Thymus (tissue), 11 donors: ENCODE measurements around the gene GSTA4. TPM values are rescaled to one million over a fixed set of nuclear protein-coding genes. Genes with fewer than 3 reads are reported as not detected.
"Not testable (repeated sequence)": the region's sequence is repeated elsewhere in the genome, so short reads cannot be mapped to it uniquely, and the experiment has no call there.

Source experiments
- DNase-seq, 9 donors: peaks; one replicate each; pipeline ENCODE4 v3.0.0-alpha.2; 2013; ENCODE audit warnings: low spot score in 9 of 9, low read depth in 6 of 9, missing footprints in 1 of 9
- H3K27ac ChIP-seq, 2 donors: one replicate each; pipeline ENCODE4 v1.5.1; 2013; ENCODE audit warnings: control low read depth in 1 of 2, low read depth in 1 of 2, low read length in 1 of 2, mild to moderate bottlenecking in 1 of 2, moderate library complexity in 1 of 2
- H3K27me3 ChIP-seq, 2 donors: one replicate each; pipeline ENCODE4 v1.5.1; 2013; ENCODE audit warnings: low read length in 1 of 2; ENCODE audit not compliant: control insufficient read depth in 2 of 2, insufficient read depth in 1 of 2
- H3K36me3 ChIP-seq, 2 donors: one replicate each; pipeline ENCODE4 v1.5.1; 2013; ENCODE audit warnings: low read length in 1 of 2, mild to moderate bottlenecking in 1 of 2, moderate library complexity in 1 of 2; ENCODE audit not compliant: control insufficient read depth in 2 of 2, insufficient read depth in 2 of 2
- H3K4me1 ChIP-seq, 2 donors: one replicate each; pipeline ENCODE4 v1.5.1; 2013; ENCODE audit warnings: low read length in 2 of 2; ENCODE audit not compliant: control insufficient read depth in 2 of 2, insufficient read depth in 2 of 2
- H3K4me3 ChIP-seq, 2 donors: one replicate each; pipeline ENCODE4 v1.5.1; 2013; ENCODE audit warnings: low read length in 2 of 2, control low read depth in 1 of 2, mild to moderate bottlenecking in 1 of 2
- H3K9me3 ChIP-seq, 2 donors: one replicate each; pipeline ENCODE4 v1.5.1; 2013; ENCODE audit warnings: low read length in 1 of 2, mild to moderate bottlenecking in 1 of 2; ENCODE audit not compliant: control insufficient read depth in 2 of 2, insufficient read depth in 1 of 2
- WGBS: extraction: QIAGEN DNeasy Blood & Tissue Kit; methylation state at CpG from one replicate; pipeline ENCODE4 v1.1.7; 2013; 5-methylcytosine and 5-hydroxymethylcytosine counted together
- polyA plus RNA-seq: library from polyadenylated mRNA; stranded (reverse); fragments of 200-250 nt; gene quantifications from one replicate; pipeline ENCODE4 v1.2.3, GENCODE V29; 2013
- total RNA-seq: library from RNA; stranded (reverse); fragments of 120-200 nt; gene quantifications from one replicate; pipeline ENCODE4 v1.2.4, GENCODE V29; 2013
- donor health status: healthy.

Gene GSTA4
- total and polyA plus RNA-seq, 2 donors: 11.5 to 29.3 TPM

DNA sequence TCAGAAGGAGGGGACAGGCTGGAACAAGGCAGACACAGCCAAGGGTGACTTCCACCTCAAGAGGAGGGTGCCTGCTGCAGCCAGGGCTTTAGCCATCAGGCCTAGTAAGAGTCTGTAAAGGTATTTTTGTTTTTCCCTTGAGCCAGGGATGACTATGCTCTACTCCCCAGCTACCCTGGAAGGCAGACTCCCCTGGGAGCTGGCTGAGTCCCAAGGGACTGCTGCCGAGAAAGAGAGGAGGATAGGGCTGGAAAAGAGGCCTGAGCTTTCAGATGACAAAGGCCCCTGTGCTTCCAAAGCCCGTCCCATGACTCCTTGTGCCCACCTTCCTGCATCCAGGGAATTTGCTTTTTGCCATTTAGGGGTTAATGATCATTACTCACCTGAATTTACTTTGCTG lies 14.0 kb upstream of the GSTA4 start:
- DNase-seq: no peak
- peaks cover 54 to 77% of the 10 kb centered on the region in 2 donors for H3K36me3 ChIP-seq

DNA sequence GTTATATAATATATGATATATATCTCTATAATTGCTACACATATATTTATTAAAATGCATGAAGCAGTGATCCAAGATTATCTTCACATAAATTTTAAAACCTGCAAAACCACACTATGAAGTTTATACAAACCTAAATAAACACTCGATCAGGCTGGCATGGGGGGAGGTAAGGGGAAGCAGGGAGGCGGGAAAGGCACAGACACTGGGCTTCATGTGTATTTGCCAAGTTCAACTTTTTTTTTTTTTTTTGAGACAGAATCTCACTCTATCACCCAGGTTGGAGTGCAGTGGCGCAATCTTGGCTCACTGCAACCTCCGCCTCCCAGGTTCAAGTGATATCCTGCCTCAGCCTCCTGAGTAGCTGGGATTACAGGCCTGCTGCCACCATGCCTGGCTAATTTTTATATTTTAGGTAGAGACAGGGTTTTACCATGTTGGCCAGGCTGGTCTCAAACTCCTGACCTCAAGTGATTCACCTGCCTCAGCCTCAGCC lies 13.2 kb upstream of the GSTA4 start:
- H3K27ac ChIP-seq, H3K4me3 ChIP-seq, H3K4me1 ChIP-seq, H3K27me3 ChIP-seq, DNase-seq, H3K9me3 ChIP-seq: not testable (repeated sequence)
- H3K36me3 ChIP-seq: peaks cover 48 to 76% of the 10 kb centered on the region in 2 donors
- WGBS: 99% methylated on average over 4 of the region's 4 CpGs

More for the DNA sequence above, 14.0 kb upstream of the GSTA4 start:
- Histone ChIP-seq H3K9me3 (no peaks in the 10 kb centered on the region), H3K27ac (no peak overlapping the region), H3K4me3 (no peak overlapping the region), H3K27me3 (no peaks in the 10 kb centered on the region), H3K4me1 (no peaks in the 10 kb centered on the region)
- 98% methylated on average over 2 of the region's 2 CpGs for WGBS

DNA sequence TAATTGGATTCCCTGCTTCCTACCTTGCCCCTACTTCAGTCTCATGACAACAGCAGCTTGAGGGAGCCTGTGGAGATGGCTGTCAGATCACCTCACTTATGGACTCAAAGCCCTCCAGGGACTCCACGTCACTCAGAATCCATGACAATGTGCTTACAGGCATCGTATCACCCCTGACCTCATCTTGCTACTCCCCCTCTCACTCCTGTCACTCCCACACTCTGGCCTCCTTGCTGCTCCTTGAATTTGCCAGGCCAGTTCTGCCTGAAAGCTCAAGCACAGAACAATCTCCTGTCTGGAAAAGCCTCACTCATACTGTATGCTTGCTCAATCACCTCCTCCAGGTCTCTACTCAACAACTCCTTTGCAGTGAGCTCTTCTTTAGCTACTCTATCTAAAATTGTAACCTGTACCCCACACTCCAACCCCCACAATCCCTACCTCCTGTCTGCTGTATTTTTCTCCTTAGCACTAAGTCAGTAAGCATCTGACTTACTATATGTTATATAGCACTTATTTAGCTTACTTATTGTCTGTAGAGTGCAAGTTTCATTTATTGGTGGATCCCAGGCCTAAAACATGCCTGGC lies 10.7 kb upstream of the GSTA4 start:
- Histone ChIP-seq H3K4me1 (no peaks in the 10 kb centered on the region), H3K4me3 (no peak overlapping the region), H3K36me3 (peaks cover 33 to 53% of the 10 kb centered on the region in 2 donors), H3K9me3 (no peaks in the 10 kb centered on the region), H3K27me3 (no peaks in the 10 kb centered on the region), H3K27ac (no peak overlapping the region)
- WGBS: 95% methylated on average over 2 of the region's 2 CpGs
- DNase-seq: no peak

DNA sequence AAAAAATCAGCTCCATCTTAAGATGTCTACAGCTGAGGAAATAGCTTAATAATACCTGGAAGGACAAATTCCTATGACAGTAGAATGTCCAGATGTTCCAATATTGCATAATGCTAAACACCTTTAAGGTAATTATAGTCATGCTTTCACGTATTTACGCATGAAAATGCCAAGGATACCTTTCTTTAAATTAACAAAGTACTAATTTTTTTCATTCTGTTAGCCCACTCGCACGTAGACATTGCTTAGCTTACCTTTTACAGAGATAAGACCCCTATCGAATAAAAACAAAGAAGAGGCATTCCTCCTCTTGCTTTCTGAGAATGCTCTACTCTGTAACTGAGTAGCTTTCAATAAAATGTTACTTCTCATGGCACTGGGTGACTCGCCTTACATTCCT lies 4.4 kb upstream of the GSTA4 start:
- peaks cover 0 to 7% of the 10 kb centered on the region in 2 donors for H3K4me1 ChIP-seq
- no peaks in the 10 kb centered on the region for H3K9me3 ChIP-seq
- H3K27ac ChIP-seq: no peak overlapping the region
- H3K36me3 ChIP-seq: peaks cover 0 to 7% of the 10 kb centered on the region in 2 donors
- H3K27me3 ChIP-seq: peaks cover 0 to 5% of the 10 kb centered on the region in 2 donors
- H3K4me3 ChIP-seq: no peak overlapping the region
- no peak for DNase-seq
- WGBS: 96% methylated on average over 6 of the region's 6 CpGs

DNA sequence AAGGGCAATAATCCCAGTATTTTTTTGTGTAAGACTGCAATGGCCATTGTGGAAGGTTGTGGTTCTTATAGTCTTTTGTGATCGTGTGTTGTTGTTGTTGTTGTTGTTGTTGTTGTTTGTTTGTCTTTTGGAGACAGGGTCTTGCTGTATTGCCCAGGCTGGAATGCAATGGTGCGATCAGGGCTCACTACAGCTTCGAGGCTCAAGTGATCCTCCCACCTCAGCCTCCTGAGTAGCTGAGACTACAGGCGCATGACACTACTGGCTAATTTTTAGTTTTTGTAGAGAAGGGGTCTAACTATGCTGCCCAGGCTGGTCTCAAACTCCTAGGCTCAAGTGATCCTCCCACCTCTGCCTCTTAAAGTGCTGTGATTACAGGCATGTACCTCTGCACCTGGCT lies 3.5 kb upstream of the GSTA4 start:
- no peak overlapping the region for H3K27ac ChIP-seq
- H3K4me1 ChIP-seq: peaks cover 0 to 12% of the 10 kb centered on the region in 2 donors
- peaks cover 4 to 14% of the 10 kb centered on the region in 2 donors for H3K27me3 ChIP-seq
- H3K36me3 ChIP-seq: peaks cover 0 to under 1% of the 10 kb centered on the region in 2 donors
- no peaks in the 10 kb centered on the region for H3K9me3 ChIP-seq
- WGBS: 97% methylated on average over 4 of the region's 4 CpGs
- no peak overlapping the region for H3K4me3 ChIP-seq
- DNase-seq: no peak

DNA sequence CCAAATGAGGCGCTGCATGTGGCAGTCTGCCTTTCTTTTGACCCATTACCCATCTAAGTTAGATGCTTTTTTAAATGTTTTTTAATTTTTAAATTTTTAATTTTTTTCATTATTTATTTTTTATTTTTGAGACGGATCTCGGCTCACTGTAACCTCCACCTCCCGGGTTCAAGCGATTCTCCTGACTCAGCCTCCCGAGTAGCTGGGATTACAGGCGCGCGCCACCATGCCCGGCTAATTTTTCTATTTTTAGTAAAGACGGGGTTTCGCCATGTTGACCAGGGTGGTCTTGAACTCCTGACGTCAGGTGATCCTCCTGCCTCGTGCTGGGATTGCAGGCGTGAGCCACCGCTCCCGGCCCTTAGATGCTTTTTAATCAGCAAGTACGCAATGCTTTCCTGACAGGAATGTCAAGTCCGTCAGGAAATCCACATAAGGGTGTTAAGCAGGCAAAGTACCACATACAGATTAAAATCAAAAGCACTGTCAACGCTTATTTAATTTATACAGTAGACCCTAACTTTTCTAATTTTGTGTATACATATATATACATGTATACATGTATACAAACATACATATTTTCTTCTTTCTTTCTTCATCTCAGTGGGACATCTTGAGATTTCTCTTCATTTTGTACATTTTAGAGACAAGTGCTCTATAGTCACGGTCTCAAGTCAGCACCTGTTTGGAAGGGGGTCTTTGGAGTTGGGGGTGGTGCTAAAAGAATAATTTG lies 995 bp upstream of the GSTA4 start:
- Histone ChIP-seq H3K4me3 (peak overlapping the region; percentile 4 to 14), H3K36me3 (no peaks in the 10 kb centered on the region), H3K27ac (peak overlapping the region; percentile 49 to 62), H3K27me3 (peaks cover 11 to 25% of the 10 kb centered on the region in 2 donors), H3K4me1 (peaks cover 0 to 12% of the 10 kb centered on the region in 2 donors), H3K9me3 (no peaks in the 10 kb centered on the region)
- peak in 4 of 9 donors; percentile 33 to 68 (median 39) for DNase-seq
- 17% methylated on average over 21 of the region's 21 CpGs for WGBS

DNA sequence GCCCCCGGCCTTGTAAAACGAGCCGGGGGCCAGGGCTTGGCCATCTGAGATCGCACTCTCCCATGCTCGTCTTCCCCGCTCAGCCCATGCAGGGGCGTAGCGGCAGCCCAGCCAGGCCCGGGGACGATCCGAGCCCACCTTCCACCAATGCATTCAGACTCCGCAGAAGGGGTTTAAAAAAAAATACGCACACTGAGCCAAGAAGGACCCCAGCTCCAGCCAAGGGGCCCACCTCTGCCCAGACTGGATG lies 320 bp downstream of the GSTA4 start:
- Histone ChIP-seq H3K27ac (peak overlapping the region; percentile 49 to 77), H3K27me3 (peaks cover 11 to 32% of the 10 kb centered on the region in 2 donors), H3K36me3 (no peaks in the 10 kb centered on the region), H3K4me1 (peaks cover 0 to 12% of the 10 kb centered on the region in 2 donors), H3K9me3 (no peaks in the 10 kb centered on the region), H3K4me3 (peak overlapping the region; percentile 57 to 58)
- WGBS: under 1% methylated on average over 13 of the region's 13 CpGs
- peak in 3 of 9 donors; percentile 15 to 39 (median 36) for DNase-seq

DNA sequence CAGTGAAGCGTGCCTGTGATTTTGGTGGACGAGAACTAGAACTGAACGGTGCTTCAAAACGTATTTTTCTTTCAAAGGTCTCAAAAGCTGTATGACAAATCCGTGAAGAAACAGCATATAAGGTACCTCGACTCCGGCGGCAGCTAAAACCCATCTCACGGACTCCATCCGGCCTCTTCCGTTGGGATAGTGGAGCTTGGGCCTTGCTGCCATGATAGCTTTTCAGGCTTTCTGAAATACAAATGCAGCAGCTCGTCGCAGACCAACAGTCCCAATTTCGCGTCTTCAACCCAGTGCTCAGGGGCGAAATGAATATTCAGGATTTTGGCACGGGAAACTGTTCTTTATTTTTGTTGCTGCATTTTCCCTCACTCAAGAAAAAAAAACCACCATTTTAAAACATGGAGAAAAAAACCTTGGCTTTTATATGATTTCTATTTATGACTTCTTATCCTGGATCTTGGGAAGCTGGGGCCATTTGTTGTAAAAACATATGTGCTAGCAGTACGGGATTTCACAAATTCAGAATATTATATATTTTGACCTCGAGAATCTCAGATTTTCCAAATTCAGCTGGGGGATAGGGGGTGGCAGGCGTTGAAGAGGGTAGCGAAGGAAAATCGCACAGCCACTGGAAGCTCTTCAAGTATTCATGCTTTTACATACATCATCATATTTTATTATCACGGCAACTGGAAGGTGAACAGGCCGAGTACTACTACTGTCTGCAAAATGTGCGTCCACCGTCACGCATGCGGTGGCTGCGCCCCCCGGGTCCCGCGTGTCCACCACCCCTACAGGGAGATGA lies 849 bp downstream of the GSTA4 start:
- WGBS: 25% methylated on average over 32 of the region's 32 CpGs
- Histone ChIP-seq H3K36me3 (no peaks in the 10 kb centered on the region), H3K27ac (peak overlapping the region; percentile 49 to 77), H3K27me3 (peaks cover 11 to 38% of the 10 kb centered on the region in 2 donors), H3K4me1 (peaks cover 0 to 12% of the 10 kb centered on the region in 2 donors), H3K9me3 (no peaks in the 10 kb centered on the region), H3K4me3 (peak overlapping the region; percentile 57 to 58)
- DNase-seq: peak in 1 of 9 donors; percentile 27
